CD4-positive, alpha-beta T cell (primary cell): ENCODE results near the gene AP3B1. TPM values are rescaled to one million over a fixed set of nuclear protein-coding genes. Genes with fewer than 3 reads are reported as not detected.
"Not testable (repeated sequence)": the region's sequence is repeated elsewhere in the genome, so short reads cannot be mapped to it uniquely, and the experiment has no call there.

ENCODE experiments used
- ATAC-seq: fragments of 200-7000 bp; cut with Tn5 transposase; one replicate; pipeline ENCODE4 v1.10.0; 2022; ENCODE audit warnings: mild to moderate bottlenecking; ENCODE audit not compliant: poor library complexity
- CTCF ChIA-PET: fragments of 350-600 bp; sonication (Branson Sonifier 250); formaldehyde crosslinking; loops from one replicate; lab custom pipeline; 2021; ENCODE audit warnings: antibody characterized with exemption, inconsistent platforms; lab: Charles Lee
- POLR2A ChIA-PET: fragments of 350-600 bp; sonication (Branson Sonifier 250); formaldehyde crosslinking; loops from one replicate; lab custom pipeline; 2021; ENCODE audit warnings: antibody characterized with exemption, inconsistent platforms; lab: Charles Lee
- DNase-seq, 14 experiments: peaks; one replicate each; pipeline ENCODE4 v3.0.0-alpha.2; 2013 to 2020; ENCODE audit warnings: mixed read lengths in 2 of 14
- H3K27ac ChIP-seq, 2 donors: one replicate each; pipeline versions ENCODE4 v1.5.1 to v1.7.0; 2013; ENCODE audit warnings: low read length in 2 of 2, low read depth in 1 of 2, mild to moderate bottlenecking in 1 of 2
- H3K27me3 ChIP-seq, 2 experiments: 1 replicate in 1 of 2; 2 replicates in 1 of 2; pipeline versions ENCODE4 v1.6.1 to v1.7.0; 2013; ENCODE audit warnings: low read length in 2 of 2, control low read depth in 1 of 2, mild to moderate bottlenecking in 1 of 2, moderate library complexity in 1 of 2; ENCODE audit not compliant: insufficient read depth in 2 of 2, control insufficient read depth in 1 of 2
- H3K36me3 ChIP-seq: one replicate; pipeline ENCODE4 v1.6.1; 2013; ENCODE audit warnings: low read length, control low read depth; ENCODE audit not compliant: insufficient read depth
- H3K4me1 ChIP-seq: one replicate; pipeline ENCODE4 v1.6.1; 2013; ENCODE audit warnings: low read length, control low read depth; ENCODE audit not compliant: insufficient read depth
- H3K4me3 ChIP-seq: one replicate; pipeline ENCODE4 v1.5.1; 2013; ENCODE audit warnings: mild to moderate bottlenecking, low read length, moderate library complexity
- H3K9me3 ChIP-seq, 2 experiments: 1 replicate in 1 of 2; 2 replicates in 1 of 2; pipeline versions ENCODE4 v1.6.1 to v1.7.0; 2013; ENCODE audit warnings: low read length in 2 of 2, mild to moderate bottlenecking in 2 of 2, control low read depth in 1 of 2, moderate library complexity in 1 of 2; ENCODE audit not compliant: control insufficient read depth in 1 of 2, insufficient read depth in 1 of 2
- H3K27ac Mint-ChIP-seq: one replicate; pipeline ENCODE4 v1.8.0; 2020; ENCODE audit warnings: mixed read lengths
- H3K27me3 Mint-ChIP-seq: one replicate; pipeline ENCODE4 v1.8.0; 2021; ENCODE audit warnings: mixed read lengths
- H3K36me3 Mint-ChIP-seq: one replicate; pipeline ENCODE4 v1.8.0; 2021; ENCODE audit warnings: low read depth, mixed read lengths
- H3K4me1 Mint-ChIP-seq: one replicate; pipeline ENCODE4 v1.8.0; 2021; ENCODE audit warnings: low read depth, mixed read lengths
- H3K4me3 Mint-ChIP-seq: one replicate; pipeline ENCODE4 v1.8.0; 2020; ENCODE audit warnings: mild to moderate bottlenecking, mixed read lengths
- H3K9me3 Mint-ChIP-seq: one replicate; pipeline ENCODE4 v1.8.0; 2020; ENCODE audit warnings: mixed read lengths
- intact Hi-C, 2 experiments: fragments of 100-400 bp; cut with DNase I in 1 of 2; cut with micrococcal nuclease in 1 of 2; formaldehyde crosslinking; loops; one replicate each; pipeline versions ENCODE4 v1.15.1 to v1.9.0; 2023 to 2025; cut with DNase I, micrococcal nuclease
- total RNA-seq, 174 experiments: library from RNA in 2 of 174; stranded (reverse) in 2 of 174; gene quantifications; one replicate each; pipeline ENCODE4 v1.2.3 and lab custom pipeline; 2021 to 2026
- TF ChIP-seq, protein P1 (sequence below): fragments of 200-600 bp; IDR thresholded peaks from one replicate; pipeline ENCODE4 v1.8.0; 2022; ENCODE audit warnings: antibody characterized with exemption, mild to moderate bottlenecking

AP3B1 gene
- total RNA-seq, 2 experiments from 2014 or later = 24.5 to 24.6 TPM

DNA sequence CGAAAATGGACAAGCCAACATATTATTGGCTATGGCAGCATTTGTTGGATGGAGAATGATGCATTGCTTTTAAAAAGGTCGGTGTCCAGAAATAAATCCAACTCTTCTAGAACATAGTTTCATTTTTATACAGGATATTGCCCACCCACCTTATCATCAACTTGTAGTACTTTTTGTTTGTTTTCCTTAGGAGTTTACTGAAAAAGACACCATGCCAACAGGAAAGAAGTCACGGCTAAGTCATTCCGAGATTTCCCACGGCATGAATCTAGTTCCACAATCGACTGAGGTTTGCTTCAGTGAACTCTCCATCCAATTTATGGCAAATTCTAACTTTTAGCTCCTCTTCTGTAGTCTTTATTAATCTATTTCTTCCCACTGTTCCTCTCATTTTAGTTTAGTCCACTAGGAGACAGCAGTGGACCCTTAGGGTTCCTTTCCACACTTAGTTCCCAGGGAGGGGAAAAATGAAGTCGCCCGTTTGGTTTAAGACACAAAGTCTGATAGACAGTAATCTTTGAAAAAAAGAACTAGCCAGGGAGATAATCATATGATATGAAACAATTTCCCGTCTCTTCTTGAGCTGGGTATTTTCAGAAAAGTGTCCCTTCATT, 237.5 kb downstream of the AP3B1 start:
- no peak for ATAC-seq
- Mint-ChIP-seq H3K9me3 (no peaks in the 10 kb centered on the region), H3K27me3 (no peaks in the 10 kb centered on the region), H3K4me3 (no peak overlapping the region), H3K36me3 (no peaks in the 10 kb centered on the region), H3K4me1 (no peaks in the 10 kb centered on the region), H3K27ac (no peak overlapping the region)
- H3K36me3 ChIP-seq = peaks cover 3% of the 10 kb centered on the region
- H3K4me1 ChIP-seq = no peaks in the 10 kb centered on the region
- no peak overlapping the region for H3K4me3 ChIP-seq
- ChIA-PET POLR2A (no interaction called here), CTCF (no interaction called here)
- no peak for DNase-seq
- H3K9me3 ChIP-seq = no peaks in the 10 kb centered on the region
- H3K27me3 ChIP-seq = no peaks in the 10 kb centered on the region
- intact Hi-C loops = no loop called here
- H3K27ac ChIP-seq = no peak overlapping the region
- TF ChIP-seq, protein P1, sequence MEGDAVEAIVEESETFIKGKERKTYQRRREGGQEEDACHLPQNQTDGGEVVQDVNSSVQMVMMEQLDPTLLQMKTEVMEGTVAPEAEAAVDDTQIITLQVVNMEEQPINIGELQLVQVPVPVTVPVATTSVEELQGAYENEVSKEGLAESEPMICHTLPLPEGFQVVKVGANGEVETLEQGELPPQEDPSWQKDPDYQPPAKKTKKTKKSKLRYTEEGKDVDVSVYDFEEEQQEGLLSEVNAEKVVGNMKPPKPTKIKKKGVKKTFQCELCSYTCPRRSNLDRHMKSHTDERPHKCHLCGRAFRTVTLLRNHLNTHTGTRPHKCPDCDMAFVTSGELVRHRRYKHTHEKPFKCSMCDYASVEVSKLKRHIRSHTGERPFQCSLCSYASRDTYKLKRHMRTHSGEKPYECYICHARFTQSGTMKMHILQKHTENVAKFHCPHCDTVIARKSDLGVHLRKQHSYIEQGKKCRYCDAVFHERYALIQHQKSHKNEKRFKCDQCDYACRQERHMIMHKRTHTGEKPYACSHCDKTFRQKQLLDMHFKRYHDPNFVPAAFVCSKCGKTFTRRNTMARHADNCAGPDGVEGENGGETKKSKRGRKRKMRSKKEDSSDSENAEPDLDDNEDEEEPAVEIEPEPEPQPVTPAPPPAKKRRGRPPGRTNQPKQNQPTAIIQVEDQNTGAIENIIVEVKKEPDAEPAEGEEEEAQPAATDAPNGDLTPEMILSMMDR = no peak

DNA sequence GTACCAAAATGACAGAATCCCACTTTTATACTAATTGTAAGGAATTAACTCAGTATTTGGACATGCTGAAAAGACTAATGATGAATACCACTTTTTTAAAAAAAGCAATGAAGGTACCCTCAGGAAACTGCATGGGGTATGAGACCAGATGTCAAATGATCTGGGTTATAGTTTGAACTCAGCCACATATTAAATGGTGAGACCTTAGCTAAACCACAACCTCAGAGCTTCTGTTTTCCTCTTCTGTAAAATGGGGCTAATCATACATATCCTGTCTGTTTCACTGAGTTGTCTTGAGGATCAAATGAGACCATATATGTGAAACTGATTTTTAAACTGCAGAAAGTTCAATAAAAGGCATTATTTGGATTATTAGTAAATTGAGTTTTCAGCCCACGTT, 238.4 kb downstream of the AP3B1 start:
- Mint-ChIP-seq H3K27ac (no peak overlapping the region), H3K4me3 (no peak overlapping the region), H3K4me1 (no peaks in the 10 kb centered on the region), H3K9me3 (no peaks in the 10 kb centered on the region), H3K36me3 (no peaks in the 10 kb centered on the region), H3K27me3 (no peaks in the 10 kb centered on the region)
- H3K27ac ChIP-seq = no peak overlapping the region
- TF ChIP-seq, protein P1 = no peak
- no peaks in the 10 kb centered on the region for H3K4me1 ChIP-seq
- ATAC-seq (no peak), DNase-seq (no peak)
- ChIA-PET CTCF (no interaction called here), POLR2A (no interaction called here)
- intact Hi-C loops = no loop called here
- H3K36me3 ChIP-seq = peaks cover 3% of the 10 kb centered on the region
- H3K9me3 ChIP-seq = no peaks in the 10 kb centered on the region
- H3K4me3 ChIP-seq = no peak overlapping the region
- no peaks in the 10 kb centered on the region for H3K27me3 ChIP-seq

GRCh38 chr5:78050888-78051287, 243.6 kb downstream of the AP3B1 start:
- CTCF ChIA-PET = no interaction called here
- no peak overlapping the region for H3K4me3 ChIP-seq
- intact Hi-C loops = no loop called here
- POLR2A ChIA-PET = no interaction called here
- Mint-ChIP-seq H3K27ac (no peak overlapping the region), H3K27me3 (no peaks in the 10 kb centered on the region), H3K4me3 (no peak overlapping the region), H3K36me3 (peaks cover 38% of the 10 kb centered on the region), H3K4me1 (no peaks in the 10 kb centered on the region), H3K9me3 (no peaks in the 10 kb centered on the region)
- no peak for DNase-seq
- H3K27ac ChIP-seq = no peak overlapping the region
- no peaks in the 10 kb centered on the region for H3K27me3 ChIP-seq
- H3K9me3 ChIP-seq = no peaks in the 10 kb centered on the region
- TF ChIP-seq, protein P1 = no peak
- no peaks in the 10 kb centered on the region for H3K4me1 ChIP-seq
- ATAC-seq = no peak
- peaks cover 3% of the 10 kb centered on the region for H3K36me3 ChIP-seq

DNA sequence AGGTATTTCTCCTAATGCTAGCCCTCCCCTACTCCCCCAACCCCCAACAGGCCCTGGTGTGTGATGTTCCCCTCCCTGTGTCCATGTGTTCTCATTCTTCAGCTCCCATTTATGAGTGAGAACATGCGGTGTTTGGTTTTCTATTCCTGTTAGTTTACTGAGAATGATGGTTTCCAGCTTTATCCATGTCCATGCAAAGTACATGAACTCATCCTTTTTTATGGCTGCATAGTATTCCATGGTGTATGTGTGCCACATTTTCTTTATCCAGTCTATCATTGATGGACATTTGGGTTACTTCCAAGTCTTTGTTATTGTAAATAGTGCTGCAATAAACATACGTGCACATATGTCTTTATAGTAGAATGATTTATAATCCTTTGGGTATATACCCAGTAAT, 247.7 kb downstream of the AP3B1 start:
- H3K27ac Mint-ChIP-seq, ATAC-seq, H3K36me3 ChIP-seq, H3K9me3 Mint-ChIP-seq, intact Hi-C loops, POLR2A ChIA-PET, H3K27me3 ChIP-seq, DNase-seq, H3K9me3 ChIP-seq, H3K4me3 ChIP-seq, H3K4me1 Mint-ChIP-seq, H3K4me3 Mint-ChIP-seq, H3K27me3 Mint-ChIP-seq, H3K27ac ChIP-seq, H3K4me1 ChIP-seq, CTCF ChIA-PET: not testable (repeated sequence)
- H3K36me3 Mint-ChIP-seq = peaks cover 67% of the 10 kb centered on the region
